SH-SY5Y (cell line): Measurements from ENCODE around the gene PORCN.

ENCODE experiments used
- GATA2 ChIP-seq: IDR thresholded peaks from 2 replicates; pipeline ENCODE4 v1.6.1; 2011; ENCODE audit warnings: mild to moderate bottlenecking, low read depth, low read length
- GATA3 ChIP-seq: IDR thresholded peaks from 2 replicates; pipeline ENCODE4 v1.6.1; 2011; ENCODE audit warnings: low read depth, mild to moderate bottlenecking, low read length, moderate library complexity

- TF ChIP-seq GATA3 = no peak
- TF ChIP-seq GATA2 = no peak
Measured at GRCh38 chrX:48461830-48462229, 47.0 kb upstream of the PORCN start.
